Gastroesophageal sphincter (tissue), 3 donors: ENCODE results near the gene SIRPB1.

Source experiments
- EP300 ChIP-seq: sonication (generic); formaldehyde crosslinking; IDR thresholded peaks from one replicate; pipeline ENCODE4 v1.6.1; 2017; ENCODE audit warnings: antibody characterized with exemption, mild to moderate bottlenecking
- POLR2A ChIP-seq, 2 donors: fragments of 450-650 bp; IDR thresholded peaks; one replicate each; pipeline ENCODE4 v1.6.1; 2017; ENCODE audit warnings: antibody characterized with exemption in 2 of 2, mild to moderate bottlenecking in 2 of 2, moderate library complexity in 1 of 2
- POLR2AphosphoS5 ChIP-seq: sonication (generic); formaldehyde crosslinking; IDR thresholded peaks from one replicate; pipeline ENCODE4 v1.6.1; 2017; ENCODE audit warnings: antibody characterized with exemption
- TF ChIP-seq, protein P1 (sequence below), 4 experiments: fragments of 200-600 bp in 2 of 4; fragments of 450-650 bp in 2 of 4; sonication (generic) in 1 of 4; IDR thresholded peaks; one replicate each; pipeline ENCODE4 v1.5.1; 2017 to 2019; ENCODE audit warnings: antibody characterized with exemption in 4 of 4, mild to moderate bottlenecking in 2 of 4, moderate library complexity in 2 of 4

DNA sequence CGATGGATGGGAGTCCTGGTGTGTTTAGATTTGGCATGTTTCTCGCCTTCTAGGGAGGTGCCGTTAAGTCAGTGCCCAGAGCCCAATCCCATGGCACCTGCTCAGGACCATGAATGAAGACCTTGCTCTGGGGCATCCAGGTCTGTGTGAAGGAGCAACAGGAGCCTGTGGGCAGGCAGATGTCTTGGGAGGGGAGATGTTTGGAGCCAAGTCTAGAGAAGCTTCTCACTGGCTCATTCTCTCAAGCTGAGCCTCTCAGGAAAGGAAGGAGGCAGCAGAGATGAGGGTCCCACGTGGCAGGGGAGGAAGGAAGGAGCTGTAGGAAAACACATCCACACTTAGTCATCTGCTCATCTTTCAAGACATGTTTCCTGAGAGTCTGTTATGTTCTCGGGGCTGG is 9.5 kb upstream of the SIRPB1 start:
- TF ChIP-seq, protein P1, sequence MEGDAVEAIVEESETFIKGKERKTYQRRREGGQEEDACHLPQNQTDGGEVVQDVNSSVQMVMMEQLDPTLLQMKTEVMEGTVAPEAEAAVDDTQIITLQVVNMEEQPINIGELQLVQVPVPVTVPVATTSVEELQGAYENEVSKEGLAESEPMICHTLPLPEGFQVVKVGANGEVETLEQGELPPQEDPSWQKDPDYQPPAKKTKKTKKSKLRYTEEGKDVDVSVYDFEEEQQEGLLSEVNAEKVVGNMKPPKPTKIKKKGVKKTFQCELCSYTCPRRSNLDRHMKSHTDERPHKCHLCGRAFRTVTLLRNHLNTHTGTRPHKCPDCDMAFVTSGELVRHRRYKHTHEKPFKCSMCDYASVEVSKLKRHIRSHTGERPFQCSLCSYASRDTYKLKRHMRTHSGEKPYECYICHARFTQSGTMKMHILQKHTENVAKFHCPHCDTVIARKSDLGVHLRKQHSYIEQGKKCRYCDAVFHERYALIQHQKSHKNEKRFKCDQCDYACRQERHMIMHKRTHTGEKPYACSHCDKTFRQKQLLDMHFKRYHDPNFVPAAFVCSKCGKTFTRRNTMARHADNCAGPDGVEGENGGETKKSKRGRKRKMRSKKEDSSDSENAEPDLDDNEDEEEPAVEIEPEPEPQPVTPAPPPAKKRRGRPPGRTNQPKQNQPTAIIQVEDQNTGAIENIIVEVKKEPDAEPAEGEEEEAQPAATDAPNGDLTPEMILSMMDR (IDR thresholded peaks at IDR 0.05): no peak
- TF ChIP-seq EP300 (no peak), POLR2A (IDR thresholded peaks at IDR 0.05) (no peak), POLR2AphosphoS5 (no peak)
